ENCODE data around the gene LYSMD4.

The LYSMD4 gene

GRCh38 chr15:99744142-99744541 lies 10.9 kb upstream of the LYSMD4 start:
- TF ChIP-seq CREB5 (CRISPR knock-in tag; IDR thresholded peaks at IDR 0.05; ENCODE audit: low read depth) (no peak), ZFP30 (CRISPR knock-in tag; IDR thresholded peaks at IDR 0.05) (no peak), ZNF565 (CRISPR knock-in tag; conservative IDR thresholded peaks at IDR 0.05; ENCODE audit: low read depth) (no peak), BACH2 (CRISPR knock-in tag; IDR thresholded peaks at IDR 0.05; ENCODE audit: borderline replicate concordance) (no peak), ARNTL (CRISPR knock-in tag; IDR thresholded peaks at IDR 0.05; ENCODE audit: borderline replicate concordance, low read depth) (no peak), POU6F1 (CRISPR knock-in tag; IDR thresholded peaks at IDR 0.05; ENCODE audit: borderline replicate concordance, low read depth) (no peak), RARB (CRISPR knock-in tag; IDR thresholded peaks at IDR 0.05) (no peak)
- no peak for ATAC-seq

- TF ChIP-seq OSR1 (CRISPR knock-in tag; IDR thresholded peaks at IDR 0.05) (no peak), ZNF565 (CRISPR knock-in tag; conservative IDR thresholded peaks at IDR 0.05; ENCODE audit: low read depth) (no peak), BACH2 (CRISPR knock-in tag; IDR thresholded peaks at IDR 0.05; ENCODE audit: borderline replicate concordance) (no peak), PATZ1 (CRISPR knock-in tag; IDR thresholded peaks at IDR 0.05; ENCODE audit: borderline replicate concordance) (no peak), CSDC2 (CRISPR knock-in tag; IDR thresholded peaks at IDR 0.05) (no peak), CSRNP3 (CRISPR knock-in tag; IDR thresholded peaks at IDR 0.05) (no peak)
Observed at GRCh38 chr15:99741835-99742234, 8.6 kb upstream of the LYSMD4 start.

GRCh38 chr15:99738021-99738847 lies 5.0 kb upstream of the LYSMD4 start:
- ATAC-seq, result no peak
- TF ChIP-seq ZNF70 (CRISPR knock-in tag; IDR thresholded peaks at IDR 0.05) (no peak), GLIS3 (CRISPR knock-in tag; IDR thresholded peaks at IDR 0.05) (no peak), ESRRG (CRISPR knock-in tag; IDR thresholded peaks at IDR 0.05) (no peak), OSR1 (CRISPR knock-in tag; IDR thresholded peaks at IDR 0.05) (no peak), ISL1 (CRISPR knock-in tag; IDR thresholded peaks at IDR 0.05) (no peak), BACH2 (CRISPR knock-in tag; IDR thresholded peaks at IDR 0.05; ENCODE audit: borderline replicate concordance) (no peak), ZFP3 (CRISPR knock-in tag; IDR thresholded peaks at IDR 0.05) (no peak), POU6F1 (CRISPR knock-in tag; IDR thresholded peaks at IDR 0.05; ENCODE audit: borderline replicate concordance, low read depth) (no peak), TOX (CRISPR knock-in tag; IDR thresholded peaks at IDR 0.05; ENCODE audit: borderline replicate concordance) (no peak), CSRNP3 (CRISPR knock-in tag; IDR thresholded peaks at IDR 0.05) (no peak), SNAI2 (CRISPR knock-in tag; IDR thresholded peaks at IDR 0.05) (no peak), ZNF565 (CRISPR knock-in tag; conservative IDR thresholded peaks at IDR 0.05; ENCODE audit: low read depth) (no peak)

More at GRCh38 chr15:99741835-99742234, 8.6 kb upstream of the LYSMD4 start:
- no peak for ATAC-seq
